ENCODE results near the gene ARMC12. TPM values are rescaled to one million over a fixed set of nuclear protein-coding genes. Genes with fewer than 3 reads are reported as not detected.
"Not testable (repeated sequence)": the region's sequence is repeated elsewhere in the genome, so short reads cannot be mapped to it uniquely, and the experiment has no call there.

The ARMC12 gene
- total RNA-seq, 2 donors from 2014 or later = not detected

- Histone ChIP-seq H3K4me1 (ENCODE audit: control insufficient read depth in 1 of 2, low read depth in 2 of 2) (peaks cover 10 to 20% of the 10 kb centered on the region in 2 donors), H3K27me3 (replicated peaks; ENCODE audit: insufficient read depth) (no peaks in the 10 kb centered on the region), H3K27ac (peak overlapping the region; percentile 73 to 75), H3K4me3 (no peak overlapping the region), H3K36me3 (no peaks in the 10 kb centered on the region), H3K9me3 (no peaks in the 10 kb centered on the region)
- no peak for TF ChIP-seq CTCF (IDR thresholded peaks at IDR 0.05)
- ATAC-seq (ENCODE audit: insufficient number of reproducible peaks, low FRiP score, low read depth) (peak; percentile 69), DNase-seq (ENCODE audit: low spot score) (peak; percentile 68)
Measured at GRCh38 chr6:35691027-35691824, 45.6 kb upstream of the ARMC12 start.

GRCh38 chr6:35694462-35694861 lies 42.4 kb upstream of the ARMC12 start:
- H3K27ac ChIP-seq = no peak overlapping the region
- DNase-seq (ENCODE audit: low spot score) (no peak), ATAC-seq (ENCODE audit: insufficient number of reproducible peaks, low FRiP score, low read depth) (no peak)
- no peaks in the 10 kb centered on the region for H3K36me3 ChIP-seq
- no peaks in the 10 kb centered on the region for H3K27me3 ChIP-seq (replicated peaks; ENCODE audit: insufficient read depth)
- no peak overlapping the region for H3K4me3 ChIP-seq
- no peaks in the 10 kb centered on the region for H3K9me3 ChIP-seq
- peaks cover 10 to 15% of the 10 kb centered on the region in 2 donors for H3K4me1 ChIP-seq (ENCODE audit: control insufficient read depth in 1 of 2, low read depth in 2 of 2)
- no peak for TF ChIP-seq CTCF (IDR thresholded peaks at IDR 0.05)

DNA sequence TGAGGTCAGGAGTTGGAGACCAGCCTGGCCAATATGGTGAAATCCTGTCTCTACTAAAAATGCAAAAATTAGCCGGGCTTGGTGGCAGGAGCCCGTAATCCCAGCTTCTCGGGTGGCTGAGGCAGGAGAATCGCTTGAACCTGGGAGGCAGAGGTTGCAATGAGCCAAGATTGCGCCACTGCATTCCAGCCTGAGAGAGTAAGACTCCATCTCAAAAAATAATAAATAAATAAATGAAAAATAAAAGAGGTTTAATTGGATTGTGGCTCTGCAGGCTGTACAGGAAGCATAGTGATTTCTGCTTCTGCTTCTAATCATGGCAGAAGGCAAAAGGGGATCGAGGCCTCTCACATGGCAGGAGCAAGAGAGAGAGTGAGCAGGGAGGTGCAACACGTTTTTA lies 38.4 kb upstream of the ARMC12 start:
- not testable (repeated sequence) for H3K9me3 ChIP-seq; DNase-seq (ENCODE audit: low spot score); H3K4me1 ChIP-seq (ENCODE audit: control insufficient read depth in 1 of 2, low read depth in 2 of 2); H3K27me3 ChIP-seq (replicated peaks; ENCODE audit: insufficient read depth); H3K36me3 ChIP-seq; ATAC-seq (ENCODE audit: insufficient number of reproducible peaks, low FRiP score, low read depth); H3K4me3 ChIP-seq; H3K27ac ChIP-seq

GRCh38 chr6:35698858-35699257 lies 38.0 kb upstream of the ARMC12 start:
- no peak for ATAC-seq (ENCODE audit: insufficient number of reproducible peaks, low FRiP score, low read depth)
- H3K36me3 ChIP-seq = no peaks in the 10 kb centered on the region
- no peak overlapping the region for H3K27ac ChIP-seq
- H3K4me1 ChIP-seq (ENCODE audit: control insufficient read depth in 1 of 2, low read depth in 2 of 2) = no peaks in the 10 kb centered on the region
- no peak for TF ChIP-seq CTCF (IDR thresholded peaks at IDR 0.05)
- no peaks in the 10 kb centered on the region for H3K27me3 ChIP-seq (replicated peaks; ENCODE audit: insufficient read depth)
- DNase-seq (ENCODE audit: low spot score) = no peak
- H3K9me3 ChIP-seq = no peaks in the 10 kb centered on the region
- no peak overlapping the region for H3K4me3 ChIP-seq

DNA sequence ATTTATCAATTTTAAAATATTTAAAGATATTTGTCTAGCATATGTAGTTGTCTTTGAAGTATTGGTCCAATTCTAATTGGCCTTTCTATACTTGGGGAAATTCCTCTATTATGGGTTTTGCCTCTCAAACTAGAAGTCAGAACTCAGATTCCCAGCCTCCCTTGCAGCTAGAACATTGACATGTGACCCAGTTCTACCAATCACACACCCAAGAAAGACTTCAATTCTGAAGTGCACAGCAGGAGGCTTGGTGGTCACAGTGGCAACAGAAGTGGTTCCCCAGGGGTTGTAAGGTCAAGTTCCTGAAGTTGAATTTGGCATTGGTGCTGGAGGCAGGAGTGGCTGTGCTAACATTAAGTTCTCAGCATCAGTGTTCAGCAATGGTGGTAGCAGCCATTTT lies 33.3 kb upstream of the ARMC12 start:
- Histone ChIP-seq H3K9me3 (no peaks in the 10 kb centered on the region), H3K27me3 (replicated peaks; ENCODE audit: insufficient read depth) (no peaks in the 10 kb centered on the region), H3K27ac (no peak overlapping the region), H3K4me1 (ENCODE audit: control insufficient read depth in 1 of 2, low read depth in 2 of 2) (no peaks in the 10 kb centered on the region), H3K36me3 (no peaks in the 10 kb centered on the region), H3K4me3 (no peak overlapping the region)
- DNase-seq (ENCODE audit: low spot score) (no peak), ATAC-seq (ENCODE audit: insufficient number of reproducible peaks, low FRiP score, low read depth) (no peak)
- no peak for TF ChIP-seq CTCF (IDR thresholded peaks at IDR 0.05)

DNA sequence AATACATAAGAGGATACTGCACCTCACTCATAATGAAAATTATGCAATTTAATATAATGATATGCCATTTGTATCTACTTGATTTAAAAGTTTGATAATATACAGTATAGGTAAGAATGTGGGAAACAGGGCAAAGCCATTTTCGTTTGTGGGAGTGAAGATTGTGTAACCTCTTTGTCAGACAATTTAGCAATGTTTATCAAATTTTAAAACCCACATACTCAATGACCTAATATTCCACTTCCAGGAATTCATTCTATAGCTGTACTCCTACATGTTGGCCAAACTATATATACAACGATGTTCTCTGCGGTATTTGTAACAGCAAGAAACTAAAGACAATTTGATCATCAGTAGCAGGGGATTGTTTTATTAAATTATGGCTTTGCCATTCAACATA lies 30.4 kb upstream of the ARMC12 start:
- Histone ChIP-seq H3K27ac (no peak overlapping the region), H3K4me1 (ENCODE audit: control insufficient read depth in 1 of 2, low read depth in 2 of 2) (no peaks in the 10 kb centered on the region), H3K27me3 (replicated peaks; ENCODE audit: insufficient read depth) (no peaks in the 10 kb centered on the region), H3K4me3 (no peak overlapping the region), H3K36me3 (no peaks in the 10 kb centered on the region), H3K9me3 (no peaks in the 10 kb centered on the region)
- no peak for TF ChIP-seq CTCF (IDR thresholded peaks at IDR 0.05)
- ATAC-seq (ENCODE audit: insufficient number of reproducible peaks, low FRiP score, low read depth) = no peak
- no peak for DNase-seq (ENCODE audit: low spot score)

Data from thoracic aorta (tissue), 2 donors.